A673 (cell line): ENCODE results near the gene GULP1.

ENCODE experiments used
- CTCF ChIP-seq: fragments of 300-800, 200-600 bp; sonication (generic); conservative IDR thresholded peaks from 2 replicates; pipeline ENCODE4 v1.5.1; 2017; ENCODE audit warnings: low read depth, mild to moderate bottlenecking, antibody characterized with exemption, low read length, moderate library complexity, mixed read lengths
- EZH2 ChIP-seq: fragments of 200-600 bp; sonication (generic); IDR thresholded peaks from 2 replicates; pipeline ENCODE4 v1.6.1; 2017; ENCODE audit warnings: borderline replicate concordance, low read depth, mild to moderate bottlenecking, mixed read lengths, antibody characterized with exemption, low read length; ENCODE audit not compliant: poor library complexity, severe bottlenecking

- no peak for TF ChIP-seq EZH2
- no peak for TF ChIP-seq CTCF
Measured at GRCh38 chr2:188607501-188607900, 315.8 kb downstream of the GULP1 start.
